CD8-positive, alpha-beta memory T cell (primary cell): ENCODE results near the gene TLR9. TPM values are rescaled to one million over a fixed set of nuclear protein-coding genes. Genes with fewer than 3 reads are reported as not detected.
A peak's percentile ranks its signal among the peaks of the same experiment; 100 is the strongest.

Source experiments
- CTCF ChIA-PET: fragments of 350-600 bp; sonication (Branson Sonifier 250); formaldehyde crosslinking; loops from one replicate; lab custom pipeline; 2021; ENCODE audit warnings: antibody characterized with exemption; lab: Charles Lee
- POLR2A ChIA-PET: fragments of 350-600 bp; sonication (Branson Sonifier 250); formaldehyde crosslinking; loops from one replicate; lab custom pipeline; 2021; ENCODE audit warnings: antibody characterized with exemption; lab: Charles Lee
- DNase-seq, 5 donors: peaks; one replicate each; pipeline versions ENCODE4 v3.0.0 to v3.0.0-alpha.2; 2020 to 2022; ENCODE audit warnings: mixed read lengths in 1 of 5
- H3K27ac ChIP-seq: one replicate; pipeline ENCODE4 v1.7.0; 2013; ENCODE audit warnings: low read depth, mild to moderate bottlenecking, low read length, moderate library complexity
- H3K27me3 ChIP-seq: 2 replicates; pipeline ENCODE4 v1.7.0; 2013; ENCODE audit warnings: low read length, mild to moderate bottlenecking; ENCODE audit not compliant: insufficient read depth, poor library complexity, severe bottlenecking
- H3K36me3 ChIP-seq: 2 replicates; pipeline ENCODE4 v1.7.0; 2013; ENCODE audit warnings: mild to moderate bottlenecking, low read length, moderate library complexity; ENCODE audit not compliant: insufficient read depth
- H3K4me1 ChIP-seq: 2 replicates; pipeline ENCODE4 v1.7.0; 2013; ENCODE audit warnings: mild to moderate bottlenecking, low read length, moderate library complexity; ENCODE audit not compliant: insufficient read depth
- H3K4me3 ChIP-seq: 2 replicates; pipeline ENCODE4 v1.7.0; 2013; ENCODE audit warnings: mild to moderate bottlenecking, low read length
- H3K9me3 ChIP-seq: 2 replicates; pipeline ENCODE4 v1.7.0; 2013; ENCODE audit warnings: mild to moderate bottlenecking, low read length
- H3K27ac Mint-ChIP-seq, 8 donors: one replicate each; pipeline ENCODE4 v1.8.0; 2020 to 2021; ENCODE audit warnings: mixed read lengths in 8 of 8, mild to moderate bottlenecking in 6 of 8, inconsistent platforms in 3 of 8, moderate library complexity in 3 of 8
- H3K27me3 Mint-ChIP-seq, 2 donors: one replicate each; pipeline ENCODE4 v1.8.0; 2020 to 2021; ENCODE audit warnings: mixed read lengths in 2 of 2, mild to moderate bottlenecking in 1 of 2, moderate library complexity in 1 of 2
- H3K36me3 Mint-ChIP-seq, 3 donors: one replicate each; pipeline ENCODE4 v1.8.0; 2020 to 2021; ENCODE audit warnings: mixed read lengths in 3 of 3, inconsistent platforms in 1 of 3, mild to moderate bottlenecking in 1 of 3
- H3K4me1 Mint-ChIP-seq, 3 donors: one replicate each; pipeline ENCODE4 v1.8.0; 2020 to 2021; ENCODE audit warnings: mixed read lengths in 3 of 3, inconsistent platforms in 1 of 3, mild to moderate bottlenecking in 1 of 3
- H3K4me3 Mint-ChIP-seq, 7 donors: one replicate each; pipeline ENCODE4 v1.8.0; 2020 to 2021; ENCODE audit warnings: mixed read lengths in 7 of 7, mild to moderate bottlenecking in 6 of 7, moderate library complexity in 4 of 7, inconsistent platforms in 2 of 7
- H3K9me3 Mint-ChIP-seq, 5 donors: one replicate each; pipeline ENCODE4 v1.8.0; 2020 to 2022; ENCODE audit warnings: mixed read lengths in 5 of 5, mild to moderate bottlenecking in 3 of 5, moderate library complexity in 2 of 5, inconsistent platforms in 1 of 5
- polyA plus RNA-seq: library from polyadenylated mRNA; unstranded; fragments of 300-500 nt; fragmentation: Illumina TruSeq; gene quantifications from one replicate; pipeline ENCODE4 v1.2.3, GENCODE V29; 2021
- total RNA-seq, 2 experiments: library from RNA; stranded (reverse); gene quantifications; one replicate each; pipeline ENCODE4 v1.2.3, GENCODE V29; 2021

The TLR9 gene
- total and polyA plus RNA-seq, 3 experiments from 2014 or later = 0.16 to 0.22 (median 0.16) TPM

DNA sequence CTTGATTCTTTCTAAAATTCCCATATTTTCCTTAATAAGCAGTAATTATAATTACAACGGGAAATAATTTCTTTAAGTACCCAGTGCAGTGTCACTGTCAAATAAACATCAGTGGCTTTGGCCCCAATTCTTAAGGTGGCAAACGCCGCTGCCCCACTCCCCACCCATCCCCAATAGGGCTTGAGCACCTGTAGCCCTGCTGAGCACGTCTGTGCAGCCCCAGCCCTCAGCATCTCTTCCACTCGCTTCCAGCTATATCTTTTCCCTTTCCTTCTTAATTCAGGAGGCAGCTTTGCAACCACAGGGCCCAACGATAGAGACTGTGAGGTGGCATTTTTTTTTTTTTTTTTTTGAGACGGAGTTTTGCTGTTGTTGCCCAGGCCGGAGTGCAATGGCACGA, 29.2 kb upstream of the TLR9 start:
- Mint-ChIP-seq H3K4me3 (peak overlapping the region in 2 of 7 donors; percentile 90 to 92), H3K9me3 (peaks cover 0 to 2% (median 0%) of the 10 kb centered on the region in 5 donors), H3K36me3 (peaks cover 0 to 84% (median 36%) of the 10 kb centered on the region in 3 donors), H3K27me3 (peaks cover 0 to 2% of the 10 kb centered on the region in 2 donors), H3K27ac (peak overlapping the region; percentile 95 to 100 (median 100)), H3K4me1 (peaks cover 76 to 96% (median 93%) of the 10 kb centered on the region in 3 donors)
- DNase-seq = no peak
- H3K36me3 ChIP-seq = peaks cover 55% of the 10 kb centered on the region
- peaks cover 93% of the 10 kb centered on the region for H3K4me1 ChIP-seq
- H3K4me3 ChIP-seq = peak overlapping the region; percentile 39
- POLR2A ChIA-PET = interaction anchor here (3.2 to 4.8 kb wide), 3 partner anchors 11 to 24 kb away, joined by 27 to 86 read pairs (median 31); partner anchors contain the start of genes TWF2 and WDR82
- H3K27ac ChIP-seq = no peak overlapping the region
- CTCF ChIA-PET = interaction anchor here (0.6 to 14.4 kb wide), 6 partner anchors 8 to 84 kb away, joined by 3 to 156 read pairs (median 27); partner anchors contain the start of genes TWF2 and WDR82
- no peaks in the 10 kb centered on the region for H3K27me3 ChIP-seq
- no peaks in the 10 kb centered on the region for H3K9me3 ChIP-seq

DNA sequence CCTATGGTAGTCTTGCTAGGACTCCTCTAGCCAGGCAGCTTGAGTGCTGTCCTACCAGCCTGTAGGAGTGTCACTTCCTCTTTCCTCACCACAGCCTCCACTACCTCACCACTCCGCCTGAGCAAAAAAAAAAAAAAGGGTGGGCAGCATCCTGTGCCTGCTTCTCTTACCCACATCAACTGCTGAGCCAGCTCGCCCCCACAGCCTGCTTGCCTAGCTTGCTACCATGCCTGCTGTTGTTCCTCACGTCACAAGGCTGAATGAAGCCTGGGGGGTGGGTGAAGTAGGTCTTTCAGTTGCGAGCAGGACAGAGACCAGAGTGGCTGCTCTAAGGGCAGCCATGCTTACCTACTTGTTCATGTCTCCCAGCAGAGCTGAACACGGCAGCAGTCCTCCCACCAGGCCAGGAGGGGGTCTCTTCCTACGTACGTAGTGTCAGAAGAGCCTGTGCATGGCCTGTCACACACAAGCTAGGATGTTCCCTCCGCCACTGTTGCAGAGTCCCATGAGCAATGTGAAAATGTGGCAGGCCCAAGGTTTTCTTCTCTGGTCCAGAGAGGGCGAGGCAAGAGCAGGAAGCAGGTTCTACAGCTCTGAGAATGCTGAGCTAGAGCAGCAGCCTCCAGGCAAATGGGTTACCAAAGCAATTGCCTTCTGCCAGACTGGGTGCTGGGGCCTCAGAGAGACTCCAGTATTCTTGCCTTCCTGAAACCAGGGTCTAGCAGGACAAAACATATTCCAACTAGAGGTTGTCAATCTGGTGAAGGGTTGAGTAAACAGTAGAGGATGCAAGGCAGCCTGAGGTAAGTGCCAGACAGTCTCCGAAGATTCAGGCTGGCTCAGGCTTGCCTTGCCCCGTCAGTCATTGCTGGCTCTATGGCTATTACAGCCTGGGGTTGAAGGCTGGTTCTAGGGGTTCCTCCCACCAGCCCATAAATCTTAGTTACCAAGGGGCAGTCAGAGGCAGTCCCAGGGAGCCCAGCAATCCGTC, 28.2 kb upstream of the TLR9 start:
- H3K4me1 ChIP-seq = peaks cover 93% of the 10 kb centered on the region
- POLR2A ChIA-PET = interaction anchor here (0.6 to 4.8 kb wide), 14 partner anchors 9 to 225 kb away, joined by 3 to 86 read pairs (median 8); partner anchors contain the start of genes GLYCTK, POC1A, TWF2 and WDR82

DNA sequence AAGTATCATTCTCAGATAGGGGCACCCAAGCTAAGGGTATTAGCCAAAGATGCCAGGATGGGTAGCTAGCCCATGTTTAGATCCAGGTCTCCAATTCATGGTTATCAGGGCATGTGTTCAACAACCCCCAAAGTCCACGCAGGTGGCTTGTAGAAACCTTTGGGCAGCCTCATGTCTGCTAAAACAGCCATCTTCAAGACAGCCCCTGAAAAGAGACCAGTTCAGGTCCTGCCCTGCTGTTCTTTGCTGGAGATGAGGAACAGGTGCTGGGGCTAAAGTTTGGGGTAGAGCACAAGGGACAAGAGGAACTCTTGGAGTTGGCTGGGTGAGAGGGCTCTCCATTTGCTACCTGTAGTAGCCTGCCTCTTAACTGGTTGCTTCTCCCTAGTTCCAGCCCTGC, 24.7 kb upstream of the TLR9 start:
- Histone ChIP-seq H3K4me3 (no peak overlapping the region), H3K27ac (no peak overlapping the region), H3K9me3 (no peaks in the 10 kb centered on the region), H3K36me3 (peaks cover 11% of the 10 kb centered on the region), H3K4me1 (peaks cover 86% of the 10 kb centered on the region), H3K27me3 (no peaks in the 10 kb centered on the region)
- Mint-ChIP-seq H3K27me3 (peaks cover 0 to 2% of the 10 kb centered on the region in 2 donors), H3K36me3 (peaks cover 0 to 74% (median 15%) of the 10 kb centered on the region in 3 donors), H3K9me3 (peaks cover 0 to 2% (median 0%) of the 10 kb centered on the region in 5 donors), H3K27ac (peak overlapping the region in 7 of 8 donors; percentile 86 to 100 (median 97)), H3K4me1 (peaks cover 71 to 93% (median 84%) of the 10 kb centered on the region in 3 donors), H3K4me3 (peak overlapping the region in 3 of 7 donors; percentile 3 to 63 (median 13))
- POLR2A ChIA-PET = interaction anchor here (0.7 to 4.8 kb wide), 3 partner anchors 21 to 32 kb away, joined by 4 to 86 read pairs (median 7); partner anchors contain the start of gene WDR82
- CTCF ChIA-PET = interaction anchor here (4.4 to 14.4 kb wide), 3 partner anchors 11 to 30 kb away, joined by 26 to 156 read pairs (median 71); partner anchors contain the start of genes TWF2 and WDR82
- peak in 1 of 5 donors; percentile 28 for DNase-seq

More for the DNA sequence above, 28.2 kb upstream of the TLR9 start:
- H3K4me1 Mint-ChIP-seq = peaks cover 77 to 96% (median 93%) of the 10 kb centered on the region in 3 donors
- peak; percentile 70 to 95 (median 94) for DNase-seq
- Histone ChIP-seq H3K27ac (peak overlapping the region; percentile 77), H3K36me3 (peaks cover 45% of the 10 kb centered on the region), H3K27me3 (no peaks in the 10 kb centered on the region), H3K4me3 (peak overlapping the region; percentile 57), H3K9me3 (no peaks in the 10 kb centered on the region)
- peaks cover 0 to 84% (median 32%) of the 10 kb centered on the region in 3 donors for H3K36me3 Mint-ChIP-seq
- peak overlapping the region; percentile 76 to 92 (median 89) for H3K4me3 Mint-ChIP-seq
- peaks cover 0 to 2% of the 10 kb centered on the region in 2 donors for H3K27me3 Mint-ChIP-seq
- H3K27ac Mint-ChIP-seq = peak overlapping the region; percentile 95 to 100 (median 100)
- CTCF ChIA-PET = interaction anchor here (0.6 to 14.4 kb wide), 13 partner anchors 10 to 85 kb away, joined by 3 to 156 read pairs (median 9); partner anchors contain the start of genes GLYCTK, TWF2 and WDR82
- peaks cover 0 to 2% (median 0%) of the 10 kb centered on the region in 5 donors for H3K9me3 Mint-ChIP-seq

DNA sequence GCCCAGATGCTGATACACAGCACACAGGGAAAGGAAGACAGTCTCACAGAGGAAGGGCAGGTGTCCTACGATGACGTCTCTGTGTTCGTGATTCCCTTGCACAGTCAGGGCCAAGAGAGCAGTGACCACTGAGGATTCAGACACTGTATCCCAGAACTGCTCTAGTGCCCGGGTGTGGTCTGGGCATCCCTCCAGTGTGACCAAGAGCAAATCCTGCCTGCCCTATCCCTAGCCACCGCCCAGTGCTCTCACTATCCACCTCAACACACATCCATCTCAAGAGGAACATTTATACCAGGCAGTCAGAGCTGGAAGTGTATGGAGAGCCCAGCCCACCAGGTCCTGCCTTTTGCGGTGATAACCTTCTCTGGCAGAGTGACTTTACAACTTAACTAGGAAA, 24.2 kb upstream of the TLR9 start:
- DNase-seq = peak in 1 of 5 donors; percentile 41
- H3K4me3 ChIP-seq = no peak overlapping the region
- H3K27me3 Mint-ChIP-seq = peaks cover 0 to 2% of the 10 kb centered on the region in 2 donors
- H3K4me1 Mint-ChIP-seq = peaks cover 73 to 93% (median 84%) of the 10 kb centered on the region in 3 donors
- no peaks in the 10 kb centered on the region for H3K27me3 ChIP-seq
- peaks cover 0 to 71% (median 15%) of the 10 kb centered on the region in 3 donors for H3K36me3 Mint-ChIP-seq
- ChIA-PET CTCF (interaction anchor here (1.7 to 14.4 kb wide), 4 partner anchors 10 to 90 kb away, joined by 8 to 156 read pairs (median 48); partner anchors contain the start of genes TWF2 and WDR82), POLR2A (interaction anchor here (0.7 to 2.5 kb wide), 5 partner anchors 11 to 32 kb away, joined by 4 to 12 read pairs (median 10); partner anchors contain the start of genes TWF2 and WDR82)
- peak overlapping the region in 5 of 7 donors; percentile 8 to 65 (median 16) for H3K4me3 Mint-ChIP-seq
- peaks cover 86% of the 10 kb centered on the region for H3K4me1 ChIP-seq
- peaks cover 0 to 2% (median 0%) of the 10 kb centered on the region in 5 donors for H3K9me3 Mint-ChIP-seq
- no peak overlapping the region for H3K27ac ChIP-seq
- no peaks in the 10 kb centered on the region for H3K9me3 ChIP-seq
- peak overlapping the region; percentile 86 to 100 (median 94) for H3K27ac Mint-ChIP-seq
- H3K36me3 ChIP-seq = peaks cover 10% of the 10 kb centered on the region

DNA sequence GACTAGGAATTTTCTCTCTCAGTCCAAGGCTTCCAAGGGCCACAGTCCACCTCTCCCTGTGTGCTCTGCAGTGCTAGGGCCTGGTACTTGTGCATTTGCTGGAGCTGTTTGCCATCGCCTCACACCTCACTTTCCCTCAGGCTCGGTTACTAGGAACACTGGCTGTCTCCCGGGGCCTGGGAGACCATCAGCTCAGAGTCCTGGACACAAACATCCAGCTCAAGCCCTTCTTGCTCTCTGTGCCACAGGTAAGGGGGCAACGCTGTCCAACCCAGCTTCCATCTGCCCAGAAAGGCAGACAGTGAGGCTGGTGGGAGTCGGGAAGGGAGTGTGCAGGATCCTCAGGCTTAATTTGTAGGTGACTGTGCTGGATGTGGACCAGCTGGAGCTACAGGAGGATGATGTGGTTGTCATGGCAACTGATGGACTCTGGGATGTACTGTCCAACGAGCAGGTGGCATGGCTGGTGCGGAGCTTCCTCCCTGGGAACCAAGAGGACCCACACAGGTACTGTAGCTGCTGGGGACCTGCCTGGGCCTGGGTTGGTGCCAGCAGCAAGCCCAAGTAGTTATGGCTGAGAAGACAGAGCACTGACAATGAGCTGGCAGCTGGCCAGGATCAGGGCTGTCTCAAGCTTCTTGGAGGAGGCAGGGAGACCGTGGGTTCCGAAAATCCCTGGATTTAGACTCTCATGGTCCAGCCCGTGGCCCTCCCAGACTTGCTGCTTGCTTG, 23.5 kb upstream of the TLR9 start:
- ChIA-PET POLR2A (interaction anchor here (0.7 to 2.5 kb wide), 7 partner anchors 10 to 69 kb away, joined by 3 to 12 read pairs (median 7); partner anchors contain the start of genes TWF2 and WDR82), CTCF (interaction anchor here (1.1 to 14.4 kb wide), 6 partner anchors 17 to 90 kb away, joined by 3 to 156 read pairs (median 6); partner anchors contain the start of genes GLYCTK and WDR82)
- H3K27me3 ChIP-seq = no peaks in the 10 kb centered on the region
- Mint-ChIP-seq H3K4me1 (peaks cover 73 to 93% (median 84%) of the 10 kb centered on the region in 3 donors), H3K9me3 (peaks cover 0 to 2% (median 0%) of the 10 kb centered on the region in 5 donors), H3K4me3 (peak overlapping the region; percentile 5 to 88 (median 52)), H3K27ac (peak overlapping the region; percentile 88 to 100 (median 96)), H3K27me3 (peaks cover 0 to 2% of the 10 kb centered on the region in 2 donors), H3K36me3 (peaks cover 0 to 65% (median 15%) of the 10 kb centered on the region in 3 donors)
- H3K4me3 ChIP-seq = no peak overlapping the region
- H3K27ac ChIP-seq = no peak overlapping the region
- peak in 2 of 5 donors; percentile 41 to 68 for DNase-seq
- peaks cover 3% of the 10 kb centered on the region for H3K36me3 ChIP-seq
- H3K4me1 ChIP-seq = peaks cover 86% of the 10 kb centered on the region
- H3K9me3 ChIP-seq = no peaks in the 10 kb centered on the region

DNA sequence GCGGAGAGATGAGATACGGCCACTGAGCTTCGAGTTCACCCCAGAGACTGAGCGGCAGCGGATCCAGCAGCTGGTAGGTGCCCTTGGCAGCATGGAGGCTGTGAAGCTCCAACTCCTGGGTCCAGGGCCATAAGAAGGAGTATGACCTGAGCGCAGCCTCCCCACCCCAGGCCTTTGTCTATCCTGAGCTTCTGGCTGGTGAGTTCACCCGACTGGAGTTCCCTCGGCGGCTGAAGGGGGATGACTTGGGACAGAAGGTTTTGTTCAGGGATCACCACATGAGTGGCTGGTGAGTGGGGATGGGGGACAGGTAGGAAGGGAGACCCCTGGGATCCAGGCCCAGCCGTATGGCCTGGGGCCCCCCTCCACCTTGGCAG, 22.7 kb upstream of the TLR9 start:
- H3K36me3 ChIP-seq = no peaks in the 10 kb centered on the region
- Mint-ChIP-seq H3K36me3 (peaks cover 0 to 57% (median 15%) of the 10 kb centered on the region in 3 donors), H3K4me3 (peak overlapping the region; percentile 68 to 95 (median 89)), H3K27me3 (peaks cover 0 to under 1% of the 10 kb centered on the region in 2 donors), H3K4me1 (peaks cover 73 to 93% (median 83%) of the 10 kb centered on the region in 3 donors), H3K27ac (peak overlapping the region; percentile 88 to 100 (median 94)), H3K9me3 (peaks cover 0 to under 1% (median 0%) of the 10 kb centered on the region in 5 donors)
- H3K27ac ChIP-seq = no peak overlapping the region
- ChIA-PET CTCF (interaction anchor here (1.1 to 14.4 kb wide), 6 partner anchors 16 to 91 kb away, joined by 3 to 156 read pairs (median 6); partner anchors contain the start of genes GLYCTK and WDR82), POLR2A (interaction anchor here (0.6 to 2.5 kb wide), 10 partner anchors 9 to 164 kb away, joined by 3 to 12 read pairs (median 3); partner anchors contain the start of genes TWF2 and WDR82)
- no peak overlapping the region for H3K4me3 ChIP-seq
- no peaks in the 10 kb centered on the region for H3K9me3 ChIP-seq
- H3K27me3 ChIP-seq = no peaks in the 10 kb centered on the region
- peak in 1 of 5 donors; percentile 47 for DNase-seq
- H3K4me1 ChIP-seq = peaks cover 86% of the 10 kb centered on the region
